ENCODE data around the gene TEKT1. TPM values are rescaled to one million over a fixed set of nuclear protein-coding genes. Genes with fewer than 3 reads are reported as not detected.
"Not testable (repeated sequence)": the region's sequence is repeated elsewhere in the genome, so short reads cannot be mapped to it uniquely, and the experiment has no call there.

Gene TEKT1
- total and polyA plus RNA-seq, 3 experiments from 2014 or later: not detected

DNA sequence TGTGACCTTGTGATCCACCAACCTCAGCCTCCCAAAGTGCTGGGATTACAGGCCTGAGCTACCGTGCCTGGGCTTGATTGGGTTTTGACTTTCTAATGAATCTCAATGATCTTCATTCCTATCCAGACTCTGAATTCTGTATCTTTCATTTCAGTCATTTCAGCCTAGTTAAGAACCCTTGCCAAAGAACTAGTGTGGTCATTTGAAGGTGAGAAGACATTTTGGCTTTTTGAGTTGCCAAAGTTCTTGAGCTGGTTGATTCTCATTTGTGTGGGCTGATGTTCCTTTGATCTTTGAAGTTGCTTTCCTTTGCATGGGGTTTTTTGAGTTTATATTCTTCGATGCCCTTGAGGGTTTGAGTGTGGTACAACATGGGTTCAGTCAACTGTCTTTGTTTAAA, 30.6 kb upstream of the TEKT1 start:
- DNase-seq: no peak
- peaks cover 4 to 25% (median 15%) of the 10 kb centered on the region in 3 donors for H3K4me1 Mint-ChIP-seq
- Histone ChIP-seq H3K9me3 (ENCODE audit: low read length) (no peaks in the 10 kb centered on the region), H3K27me3 (ENCODE audit: insufficient read depth, low read length, poor library complexity, severe bottlenecking) (no peaks in the 10 kb centered on the region), H3K27ac (ENCODE audit: low read depth, low read length) (no peak overlapping the region), H3K4me1 (ENCODE audit: insufficient read depth, low read length) (no peaks in the 10 kb centered on the region), H3K36me3 (ENCODE audit: insufficient read depth, low read length) (no peaks in the 10 kb centered on the region), H3K4me3 (ENCODE audit: low read length) (no peak overlapping the region)
- ChIA-PET CTCF (no interaction called here), POLR2A (no interaction called here)
- no peak overlapping the region for H3K4me3 Mint-ChIP-seq
- H3K36me3 Mint-ChIP-seq: no peaks in the 10 kb centered on the region
- H3K27ac Mint-ChIP-seq: peak overlapping the region in 2 of 8 donors; percentile 13 to 43
- H3K9me3 Mint-ChIP-seq: no peaks in the 10 kb centered on the region
- peaks cover 10 to 30% of the 10 kb centered on the region in 2 donors for H3K27me3 Mint-ChIP-seq

DNA sequence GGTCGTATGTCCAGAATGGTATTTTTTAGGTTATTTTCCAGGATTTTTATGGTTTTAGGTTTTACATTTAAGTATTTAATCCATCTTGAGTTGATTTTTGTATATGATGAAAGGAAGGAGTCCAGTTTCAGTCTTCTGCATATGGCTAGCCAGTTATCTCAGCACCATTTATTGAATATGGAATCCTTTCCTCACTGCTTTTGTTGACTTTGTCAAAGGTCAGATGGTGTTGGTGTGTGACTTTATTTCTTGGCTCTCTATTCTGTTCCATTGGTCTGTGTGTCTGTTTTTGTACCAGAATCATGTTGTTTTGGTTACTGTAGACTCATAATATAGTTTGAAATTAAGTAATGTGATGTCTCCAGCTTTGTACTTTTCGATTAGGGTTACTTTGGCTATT, 26.4 kb upstream of the TEKT1 start:
- POLR2A ChIA-PET: no interaction called here
- Mint-ChIP-seq H3K4me1 (peaks cover 8 to 38% (median 35%) of the 10 kb centered on the region in 3 donors), H3K27ac (peak overlapping the region in 1 of 8 donors; percentile 25), H3K9me3 (no peaks in the 10 kb centered on the region), H3K36me3 (no peaks in the 10 kb centered on the region), H3K27me3 (peaks cover 12 to 24% of the 10 kb centered on the region in 2 donors), H3K4me3 (no peak overlapping the region)
- CTCF ChIA-PET: interaction anchor here (0.9 kb wide), 1 partner anchor 14 kb away, joined by 3 read pairs; no protein-coding TSS in a partner anchor
- no peaks in the 10 kb centered on the region for H3K4me1 ChIP-seq (ENCODE audit: insufficient read depth, low read length)
- no peak overlapping the region for H3K4me3 ChIP-seq (ENCODE audit: low read length)
- no peaks in the 10 kb centered on the region for H3K27me3 ChIP-seq (ENCODE audit: insufficient read depth, low read length, poor library complexity, severe bottlenecking)
- H3K9me3 ChIP-seq (ENCODE audit: low read length): no peaks in the 10 kb centered on the region
- no peaks in the 10 kb centered on the region for H3K36me3 ChIP-seq (ENCODE audit: insufficient read depth, low read length)
- no peak overlapping the region for H3K27ac ChIP-seq (ENCODE audit: low read depth, low read length)
- no peak for DNase-seq

DNA sequence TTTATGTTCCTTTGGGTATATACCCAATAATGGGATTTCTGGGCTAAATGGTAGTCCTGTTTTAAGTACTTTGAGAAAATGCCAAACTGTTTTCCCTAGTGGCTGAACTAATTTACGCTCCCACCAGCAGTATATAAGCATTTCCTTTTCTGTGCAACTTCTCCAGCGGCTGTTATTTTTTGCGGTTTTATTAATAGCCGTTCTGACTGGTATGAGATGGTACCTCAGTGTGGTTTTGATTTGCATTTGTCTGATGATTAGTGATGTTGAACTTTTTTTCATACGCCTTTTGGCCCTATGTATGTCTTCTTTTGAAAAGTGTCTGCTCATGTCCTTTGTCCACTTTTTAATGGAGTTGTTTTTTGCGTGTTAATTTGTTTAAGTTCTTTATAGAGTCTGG, 25.8 kb upstream of the TEKT1 start:
- peaks cover 12 to 22% of the 10 kb centered on the region in 2 donors for H3K27me3 Mint-ChIP-seq
- H3K9me3 ChIP-seq (ENCODE audit: low read length): no peaks in the 10 kb centered on the region
- H3K36me3 ChIP-seq (ENCODE audit: insufficient read depth, low read length): no peaks in the 10 kb centered on the region
- no peak for DNase-seq
- POLR2A ChIA-PET: no interaction called here
- CTCF ChIA-PET: no interaction called here
- no peaks in the 10 kb centered on the region for H3K9me3 Mint-ChIP-seq
- H3K27ac ChIP-seq (ENCODE audit: low read depth, low read length): no peak overlapping the region
- peak overlapping the region in 1 of 7 donors; percentile 18 for H3K4me3 Mint-ChIP-seq
- H3K4me1 ChIP-seq (ENCODE audit: insufficient read depth, low read length): no peaks in the 10 kb centered on the region
- peak overlapping the region in 1 of 8 donors; percentile 25 for H3K27ac Mint-ChIP-seq
- H3K27me3 ChIP-seq (ENCODE audit: insufficient read depth, low read length, poor library complexity, severe bottlenecking): no peaks in the 10 kb centered on the region
- no peaks in the 10 kb centered on the region for H3K36me3 Mint-ChIP-seq
- peaks cover 8 to 32% (median 29%) of the 10 kb centered on the region in 3 donors for H3K4me1 Mint-ChIP-seq
- H3K4me3 ChIP-seq (ENCODE audit: low read length): no peak overlapping the region

DNA sequence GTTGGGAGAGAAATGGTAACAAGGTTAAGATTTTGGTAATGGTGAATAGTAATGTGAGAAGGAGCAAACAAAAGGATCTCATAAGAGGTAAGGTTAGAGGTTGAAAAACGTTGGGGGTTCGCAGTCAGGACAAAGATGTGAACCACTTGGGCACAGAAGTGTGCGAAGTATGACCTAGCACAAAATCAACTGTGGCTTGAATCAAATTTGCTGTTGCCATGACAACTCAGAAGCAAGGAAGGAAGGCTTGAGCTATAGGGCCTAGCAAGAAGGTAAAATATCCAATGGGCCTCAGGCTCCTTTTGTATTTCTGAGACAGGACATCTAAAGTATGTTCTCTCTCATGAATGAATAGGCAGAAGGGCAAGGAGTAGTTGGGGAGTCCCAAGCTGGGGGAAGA, 24.5 kb upstream of the TEKT1 start:
- H3K27ac ChIP-seq (ENCODE audit: low read depth, low read length): no peak overlapping the region
- no peaks in the 10 kb centered on the region for H3K9me3 Mint-ChIP-seq
- H3K27me3 ChIP-seq (ENCODE audit: insufficient read depth, low read length, poor library complexity, severe bottlenecking): no peaks in the 10 kb centered on the region
- H3K4me1 ChIP-seq (ENCODE audit: insufficient read depth, low read length): no peaks in the 10 kb centered on the region
- ChIA-PET POLR2A (no interaction called here), CTCF (no interaction called here)
- H3K4me1 Mint-ChIP-seq: peaks cover 8 to 28% (median 27%) of the 10 kb centered on the region in 3 donors
- H3K36me3 Mint-ChIP-seq: no peaks in the 10 kb centered on the region
- H3K36me3 ChIP-seq (ENCODE audit: insufficient read depth, low read length): no peaks in the 10 kb centered on the region
- H3K4me3 ChIP-seq (ENCODE audit: low read length): no peak overlapping the region
- H3K4me3 Mint-ChIP-seq: no peak overlapping the region
- no peak for DNase-seq
- peak overlapping the region in 1 of 8 donors; percentile 79 for H3K27ac Mint-ChIP-seq
- peaks cover 12 to 22% of the 10 kb centered on the region in 2 donors for H3K27me3 Mint-ChIP-seq
- H3K9me3 ChIP-seq (ENCODE audit: low read length): no peaks in the 10 kb centered on the region

DNA sequence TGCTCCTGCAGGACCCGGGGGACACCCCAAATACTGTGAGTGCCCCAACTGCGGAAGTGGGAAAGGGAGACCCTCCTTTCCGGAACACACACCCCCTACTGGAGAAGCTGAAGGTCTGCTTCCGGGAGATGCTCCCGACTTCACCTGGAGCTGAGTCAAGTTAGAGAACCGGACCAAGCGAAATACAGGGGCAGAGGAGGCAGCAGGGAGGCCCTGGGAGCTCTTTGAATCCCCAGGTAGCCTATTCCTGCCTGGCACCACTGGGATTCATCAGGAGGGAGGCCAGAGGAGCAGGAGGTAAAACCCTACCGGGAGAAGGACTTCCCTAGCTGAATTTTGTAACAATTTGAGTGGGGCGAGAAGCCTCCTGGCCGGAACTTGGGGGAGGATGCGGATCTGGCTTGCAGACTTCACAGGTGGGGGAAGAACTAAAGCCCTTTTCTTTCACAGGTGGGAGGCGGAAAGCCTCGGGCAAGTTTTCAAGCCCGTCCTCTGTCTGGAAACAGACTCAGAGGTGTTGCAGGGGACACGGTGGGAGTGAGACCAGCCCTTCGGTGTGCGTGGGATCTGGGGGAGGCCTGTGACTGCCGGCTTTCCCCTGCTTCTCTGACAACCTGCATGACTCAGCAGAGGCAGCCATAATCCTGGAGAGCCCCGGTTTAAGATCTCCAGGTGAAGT, 22.4 kb upstream of the TEKT1 start:
- Histone ChIP-seq H3K36me3 (ENCODE audit: insufficient read depth, low read length) (no peaks in the 10 kb centered on the region), H3K27ac (ENCODE audit: low read depth, low read length) (no peak overlapping the region), H3K4me1 (ENCODE audit: insufficient read depth, low read length) (no peaks in the 10 kb centered on the region), H3K27me3 (ENCODE audit: insufficient read depth, low read length, poor library complexity, severe bottlenecking) (no peaks in the 10 kb centered on the region), H3K9me3 (ENCODE audit: low read length) (no peaks in the 10 kb centered on the region), H3K4me3 (ENCODE audit: low read length) (no peak overlapping the region)
- DNase-seq: peak in 2 of 5 donors; percentile 16 to 50
- ChIA-PET POLR2A (interaction anchor here (0.7 kb wide), 1 partner anchor 209 kb away, joined by 3 read pairs; no protein-coding TSS in a partner anchor), CTCF (interaction anchor here (1.2 kb wide), 1 partner anchor 10 kb away, joined by 6 read pairs; no protein-coding TSS in a partner anchor)
- peaks cover 8 to 28% (median 22%) of the 10 kb centered on the region in 3 donors for H3K4me1 Mint-ChIP-seq
- H3K27ac Mint-ChIP-seq: peak overlapping the region in 3 of 8 donors; percentile 14 to 42 (median 41)
- H3K4me3 Mint-ChIP-seq: peak overlapping the region in 6 of 7 donors; percentile 68 to 78 (median 74)
- no peaks in the 10 kb centered on the region for H3K9me3 Mint-ChIP-seq
- no peaks in the 10 kb centered on the region for H3K36me3 Mint-ChIP-seq
- peaks cover 14 to 35% of the 10 kb centered on the region in 2 donors for H3K27me3 Mint-ChIP-seq

DNA sequence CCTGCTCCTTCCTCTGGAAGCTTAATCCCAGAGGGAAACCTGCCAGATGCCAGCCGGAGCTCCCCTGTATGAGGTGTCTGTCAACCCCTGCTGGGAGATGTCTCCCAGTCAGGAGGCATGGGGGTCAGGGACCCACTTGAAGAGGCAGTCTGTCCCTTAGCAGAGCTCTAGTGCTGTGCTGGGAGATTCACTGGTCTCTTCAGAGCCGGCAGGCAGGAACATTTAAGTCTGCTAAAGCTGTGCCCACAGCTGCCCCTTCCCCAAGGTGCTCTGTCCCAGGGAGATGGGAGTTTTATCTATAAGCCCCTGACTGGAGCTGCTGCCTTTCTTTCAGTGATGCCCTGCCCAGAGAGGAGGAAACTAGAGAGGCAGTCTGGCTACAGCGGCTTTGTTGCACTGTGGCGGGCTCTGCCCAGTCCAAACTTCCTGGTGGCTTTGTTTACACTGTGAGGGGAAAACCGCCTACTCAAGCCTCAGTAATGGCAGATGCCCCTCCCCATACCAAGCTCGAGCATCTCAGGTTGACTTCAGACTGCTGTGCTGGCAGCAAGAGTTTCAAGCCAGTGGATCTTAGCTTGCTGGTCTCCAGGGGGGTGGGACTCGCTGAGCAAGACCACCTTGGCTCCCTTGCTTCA, 17.1 kb upstream of the TEKT1 start:
- H3K4me1 Mint-ChIP-seq; H3K4me3 Mint-ChIP-seq; H3K36me3 ChIP-seq (ENCODE audit: insufficient read depth, low read length); DNase-seq; H3K9me3 Mint-ChIP-seq; H3K4me3 ChIP-seq (ENCODE audit: low read length); H3K27me3 ChIP-seq (ENCODE audit: insufficient read depth, low read length, poor library complexity, severe bottlenecking); H3K27ac ChIP-seq (ENCODE audit: low read depth, low read length); H3K4me1 ChIP-seq (ENCODE audit: insufficient read depth, low read length); H3K9me3 ChIP-seq (ENCODE audit: low read length); H3K36me3 Mint-ChIP-seq; POLR2A ChIA-PET; CTCF ChIA-PET: not testable (repeated sequence)
- peaks cover 17 to 53% of the 10 kb centered on the region in 2 donors for H3K27me3 Mint-ChIP-seq
- H3K27ac Mint-ChIP-seq: peak overlapping the region in 1 of 8 donors; percentile 6

DNA sequence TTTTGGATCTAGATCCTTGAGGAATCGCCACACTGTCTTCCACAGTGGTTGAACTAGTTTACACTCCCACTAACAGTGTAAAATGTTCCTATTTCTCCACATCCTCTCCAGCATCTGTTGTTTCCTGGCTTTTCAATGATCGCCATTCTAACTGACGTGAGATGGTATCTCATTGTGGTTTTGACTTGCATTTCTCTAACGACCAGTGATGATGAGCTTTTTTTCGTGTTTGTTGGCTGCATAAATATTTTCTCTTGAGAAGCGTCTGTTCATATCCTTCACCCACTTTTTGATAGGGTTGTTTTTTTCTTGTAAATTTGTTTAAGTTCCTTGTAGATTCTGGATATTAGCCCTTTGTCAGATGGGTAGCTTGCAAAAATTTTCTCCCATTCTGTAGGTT, 14.6 kb upstream of the TEKT1 start:
- Mint-ChIP-seq H3K27ac (peak overlapping the region in 1 of 8 donors; percentile 8), H3K27me3 (peaks cover 20 to 58% of the 10 kb centered on the region in 2 donors), H3K4me1 (peaks cover 0 to 11% (median 3%) of the 10 kb centered on the region in 3 donors)
- H3K27me3 ChIP-seq (ENCODE audit: insufficient read depth, low read length, poor library complexity, severe bottlenecking); H3K36me3 ChIP-seq (ENCODE audit: insufficient read depth, low read length); H3K36me3 Mint-ChIP-seq; H3K27ac ChIP-seq (ENCODE audit: low read depth, low read length); H3K4me3 ChIP-seq (ENCODE audit: low read length); H3K4me1 ChIP-seq (ENCODE audit: insufficient read depth, low read length); H3K4me3 Mint-ChIP-seq; POLR2A ChIA-PET; H3K9me3 ChIP-seq (ENCODE audit: low read length); CTCF ChIA-PET; H3K9me3 Mint-ChIP-seq; DNase-seq: not testable (repeated sequence)

DNA sequence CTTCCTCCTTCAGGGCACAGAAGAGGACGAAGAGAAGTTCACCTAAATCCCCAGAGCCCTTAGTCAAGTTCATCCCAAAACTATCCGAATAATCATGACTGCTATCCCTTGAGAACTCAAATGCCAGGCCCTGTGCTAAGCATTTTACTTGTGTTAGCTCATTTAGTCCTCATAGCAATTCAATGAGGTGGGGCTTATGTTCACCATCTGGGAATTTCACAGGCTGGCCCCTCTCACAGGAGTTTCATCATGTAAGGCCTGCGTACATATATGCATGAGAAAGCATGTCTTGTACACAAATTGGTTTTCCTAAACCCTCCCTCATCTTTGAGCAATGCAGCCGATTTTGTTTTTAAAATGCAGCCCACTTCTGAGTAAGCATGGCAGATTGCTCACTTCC, 12.9 kb upstream of the TEKT1 start:
- H3K36me3 ChIP-seq (ENCODE audit: insufficient read depth, low read length); H3K9me3 ChIP-seq (ENCODE audit: low read length); DNase-seq; H3K9me3 Mint-ChIP-seq; H3K4me3 Mint-ChIP-seq; H3K27ac Mint-ChIP-seq; H3K4me1 ChIP-seq (ENCODE audit: insufficient read depth, low read length); H3K36me3 Mint-ChIP-seq; POLR2A ChIA-PET; H3K27me3 ChIP-seq (ENCODE audit: insufficient read depth, low read length, poor library complexity, severe bottlenecking); H3K27ac ChIP-seq (ENCODE audit: low read depth, low read length); H3K4me3 ChIP-seq (ENCODE audit: low read length): not testable (repeated sequence)
- H3K27me3 Mint-ChIP-seq: peaks cover 28 to 55% of the 10 kb centered on the region in 2 donors
- CTCF ChIA-PET: interaction anchor here (1.1 to 3.0 kb wide), 6 partner anchors 10 to 866 kb away, joined by 3 to 16 read pairs (median 6); partner anchors contain the start of gene TEKT1
- peaks cover 0 to 11% (median 3%) of the 10 kb centered on the region in 3 donors for H3K4me1 Mint-ChIP-seq

Data from CD8-positive, alpha-beta memory T cell (primary cell).